GM18858 (cell line): ENCODE data around the gene NDUFS6.
"Not testable (repeated sequence)": the region's sequence is repeated elsewhere in the genome, so short reads cannot be mapped to it uniquely, and the experiment has no call there.

Source experiments
- ATAC-seq: cut with Tn5 transposase; IDR thresholded peaks from one replicate; pipeline ENCODE4 v1.9.1; 2021; ENCODE audit not compliant: unreplicated experiment

Gene NDUFS6

DNA sequence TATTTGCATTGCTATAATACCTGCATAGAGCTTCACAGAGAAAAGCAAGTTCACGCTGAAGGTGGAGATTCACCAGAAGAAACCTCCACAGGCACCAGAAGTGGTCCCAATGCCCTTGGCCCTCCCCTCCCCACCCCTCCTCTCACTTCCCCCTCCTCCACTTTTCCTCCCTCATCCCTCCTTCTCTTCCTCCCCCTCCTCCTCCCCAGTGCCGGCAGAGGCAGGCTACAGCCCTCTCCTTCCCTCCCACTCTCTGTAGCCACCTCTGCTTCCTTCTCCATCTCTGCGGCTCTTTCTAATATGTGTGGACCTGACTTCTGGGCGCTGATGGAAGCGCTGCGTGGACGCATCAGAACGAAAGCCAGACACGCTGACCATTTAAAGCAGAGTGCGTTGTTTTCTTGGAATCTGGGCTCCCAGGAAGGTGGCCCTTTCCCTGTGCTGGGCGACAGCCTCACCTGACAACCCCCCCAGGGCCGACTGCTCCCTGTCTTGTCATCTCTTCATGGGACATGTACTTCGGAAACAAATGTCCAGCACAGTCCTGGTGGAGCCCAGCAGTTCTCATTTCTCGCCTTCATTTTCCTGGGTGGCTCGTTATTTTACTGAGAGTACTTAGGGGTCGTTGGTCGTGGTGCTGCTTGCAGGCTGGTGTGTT, 29.5 kb downstream of the NDUFS6 start:
- no peak for ATAC-seq

DNA sequence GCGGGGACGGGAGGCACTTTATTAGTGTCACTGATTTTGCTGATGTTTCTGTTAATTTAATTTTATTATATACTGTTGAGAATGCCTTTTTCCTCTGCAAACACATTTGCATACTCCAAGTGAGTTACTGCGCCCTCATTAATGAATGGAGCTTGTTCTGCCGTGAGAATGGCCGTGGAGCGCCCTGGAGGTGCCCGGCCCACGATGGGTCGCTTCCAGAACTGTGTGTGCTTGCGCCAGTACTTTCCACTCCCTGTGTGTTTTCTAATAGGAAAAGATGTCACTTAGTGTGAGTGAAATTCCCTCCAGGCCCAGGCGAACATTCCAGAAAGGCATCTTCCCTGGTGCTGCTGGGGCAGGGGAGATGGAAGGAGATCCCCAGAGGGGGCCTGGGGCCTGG, 30.1 kb downstream of the NDUFS6 start:
- ATAC-seq, result no peak

DNA sequence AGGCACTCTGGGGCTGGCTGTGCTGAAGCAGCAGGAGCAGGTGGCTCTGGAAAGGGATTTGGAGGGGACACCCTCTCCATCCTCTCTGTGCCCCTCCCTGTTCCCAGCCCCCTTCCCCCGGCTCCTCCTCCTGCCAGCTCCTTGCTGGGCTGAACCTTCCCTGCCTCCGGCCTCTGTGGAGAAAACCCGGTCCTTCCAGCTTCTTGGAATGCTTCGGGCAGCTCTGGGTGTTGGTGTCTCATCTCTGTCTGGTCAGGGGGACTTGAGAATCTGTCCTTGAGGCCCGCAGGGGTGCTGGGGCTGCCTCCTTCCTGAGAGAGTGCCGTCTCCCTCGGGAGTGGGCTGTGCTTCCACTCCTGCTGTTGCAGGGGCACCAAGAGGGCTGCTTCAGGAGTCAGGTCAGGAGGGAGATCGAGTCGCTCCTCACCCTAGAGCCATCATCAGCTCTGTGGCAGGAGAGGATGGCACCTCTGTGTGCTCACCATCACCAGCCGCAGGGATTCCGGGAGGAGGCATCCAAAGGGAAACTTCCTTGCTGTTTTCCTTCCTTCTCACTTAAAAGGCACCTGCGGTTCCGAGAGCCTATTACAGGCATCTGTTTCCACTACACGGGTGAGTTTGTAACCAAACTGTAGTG, 30.6 kb downstream of the NDUFS6 start:
- ATAC-seq, result no peak

DNA sequence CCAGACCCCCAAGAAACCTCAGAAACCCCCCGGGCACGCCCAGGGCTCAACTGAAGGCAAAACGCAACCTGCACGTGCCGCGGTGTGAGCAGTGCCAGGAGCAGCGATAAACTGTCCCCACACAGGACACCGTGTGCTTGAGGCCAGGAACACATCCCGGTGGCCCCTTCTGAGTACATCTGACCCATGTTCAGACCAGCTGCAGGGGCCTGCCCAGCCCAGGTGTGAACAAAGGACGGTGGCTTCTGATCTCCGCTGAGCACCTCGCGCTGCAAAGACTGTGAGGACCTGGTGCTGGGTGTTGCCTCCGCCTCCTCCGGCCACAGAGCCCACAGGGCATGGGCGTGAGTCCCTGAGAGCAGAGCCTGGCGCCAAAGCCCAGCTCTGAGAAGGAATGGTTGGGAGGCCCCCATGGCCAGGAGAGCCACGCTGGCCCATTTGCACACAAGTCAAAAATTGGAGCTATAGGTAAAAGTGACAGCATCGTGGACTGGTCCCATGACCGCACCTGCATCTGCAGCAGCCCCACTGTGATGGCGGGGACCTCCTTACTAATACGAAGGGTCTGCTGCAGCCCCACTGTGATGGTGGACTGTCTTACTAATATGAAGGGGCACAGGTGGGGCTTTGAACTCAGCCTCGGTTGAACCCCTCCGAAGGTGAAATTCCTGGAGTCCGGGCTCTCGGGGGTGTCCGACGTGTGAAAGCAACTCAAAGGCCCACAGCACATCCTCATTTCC, 31.5 kb downstream of the NDUFS6 start:
- no peak for ATAC-seq

DNA sequence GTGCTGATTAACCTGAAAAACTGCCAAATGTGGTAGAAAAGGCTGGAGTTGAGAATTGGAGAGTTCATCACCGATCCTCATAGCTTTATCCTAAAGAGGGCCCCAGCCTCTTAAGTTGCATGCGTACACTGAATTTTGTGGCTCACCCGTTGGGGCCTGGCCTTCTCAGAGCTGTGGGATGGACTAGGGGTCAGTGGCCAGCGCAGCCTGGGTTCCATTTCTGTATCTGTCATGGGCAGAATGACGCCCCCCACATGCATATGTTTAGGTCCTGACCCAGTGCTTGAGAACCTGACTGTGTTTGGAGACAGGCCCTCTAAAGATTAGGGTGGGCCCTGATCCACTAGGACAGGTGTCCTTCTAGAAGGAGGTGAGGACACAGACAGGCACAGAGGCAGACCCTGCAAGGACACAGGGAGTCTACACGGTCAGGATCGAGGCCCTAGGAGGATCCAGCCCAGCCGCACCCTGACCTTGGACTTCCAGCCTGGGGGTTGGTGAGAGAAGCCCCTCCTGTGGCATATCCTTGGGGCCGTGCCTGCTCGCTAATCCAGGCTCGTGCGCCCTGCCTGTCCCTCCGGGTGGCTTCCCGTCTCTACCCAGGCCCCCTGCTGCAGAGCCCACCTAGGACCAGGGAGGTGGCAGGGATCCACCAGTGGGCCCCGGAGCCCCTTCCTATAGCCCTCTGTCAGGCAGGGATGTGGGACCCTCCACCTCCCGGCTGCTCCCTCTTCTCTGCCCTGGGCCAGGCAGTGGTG, 32.2 kb downstream of the NDUFS6 start:
- no peak for ATAC-seq

DNA sequence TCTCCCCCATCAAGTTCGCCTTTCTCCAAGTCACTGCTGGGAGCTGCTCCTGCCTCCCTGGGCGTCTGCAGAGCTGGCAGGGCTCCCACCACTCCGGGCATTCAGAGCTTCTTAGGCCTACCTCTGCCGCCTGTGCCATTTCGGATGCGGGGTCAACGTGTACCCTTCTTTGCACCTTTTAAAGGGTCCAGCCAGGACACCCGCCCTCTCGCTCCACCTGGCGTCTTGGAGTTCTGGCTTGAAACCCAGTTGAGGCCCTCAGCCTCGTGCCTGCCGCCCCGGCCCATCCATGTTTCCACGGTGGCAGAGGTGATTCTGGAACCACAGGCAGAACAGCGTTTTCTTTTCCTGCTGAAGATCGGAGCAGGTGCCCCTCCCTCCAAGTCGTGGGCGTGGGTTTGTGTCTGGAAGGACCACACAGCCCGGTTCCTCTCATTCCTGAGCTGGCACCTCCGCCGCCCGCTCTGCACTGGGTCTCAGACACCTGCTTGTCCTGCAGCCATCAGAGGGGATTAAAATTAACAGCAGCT, 32.9 kb downstream of the NDUFS6 start:
- ATAC-seq, result no peak

DNA sequence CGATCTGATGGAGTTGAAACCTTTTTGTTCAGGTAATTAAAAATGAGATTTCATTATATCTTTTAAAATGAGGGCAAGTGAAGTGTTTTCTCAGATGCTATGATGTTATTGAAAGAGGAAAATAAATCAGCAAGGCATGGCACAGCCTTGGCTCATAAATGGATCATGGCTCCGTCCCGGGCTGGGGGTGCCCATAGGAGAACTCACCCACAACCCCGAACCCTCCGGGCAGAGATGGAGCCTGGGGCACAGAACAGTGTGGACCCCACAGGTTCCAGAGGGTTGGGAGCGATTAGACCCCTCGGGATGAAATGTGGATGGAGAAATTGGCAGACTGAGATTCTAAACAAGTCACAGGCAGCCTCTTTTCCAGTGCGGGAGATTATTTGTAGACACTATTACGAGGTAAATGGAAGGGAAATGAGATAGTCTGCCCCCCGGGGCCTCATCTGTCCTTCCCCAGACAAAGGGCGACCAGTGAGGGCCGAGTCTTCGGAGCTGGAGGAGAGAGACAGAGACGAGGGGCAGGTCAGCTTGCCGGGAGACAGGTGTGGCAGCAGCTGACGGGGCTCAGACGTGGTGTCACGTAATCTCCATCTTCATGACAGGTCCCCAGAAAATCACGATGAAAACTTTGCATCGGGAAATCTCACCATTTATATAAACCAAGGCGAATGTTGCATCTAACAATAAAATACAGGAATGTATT, 33.7 kb downstream of the NDUFS6 start:
- ATAC-seq, result no peak

DNA sequence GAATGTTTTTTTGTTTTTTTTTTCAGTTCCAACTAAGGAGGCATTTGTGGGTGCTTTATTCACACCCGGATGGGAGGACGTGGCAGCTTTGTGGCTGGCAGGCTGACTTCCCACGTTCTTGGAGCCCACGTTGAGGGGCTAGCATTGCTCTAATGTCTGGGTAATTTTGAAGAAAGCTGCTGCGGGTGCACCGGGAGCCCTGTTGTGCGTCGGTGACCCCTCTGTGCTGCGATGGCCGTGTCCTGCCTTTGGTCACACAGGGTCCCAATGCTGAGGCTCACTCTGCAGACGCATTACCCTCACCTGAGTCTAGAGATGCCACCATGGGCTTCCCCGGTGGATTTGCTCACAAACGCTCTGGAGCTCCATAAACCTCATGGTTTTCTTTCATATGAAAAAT, 34.2 kb downstream of the NDUFS6 start:
- no peak for ATAC-seq

DNA sequence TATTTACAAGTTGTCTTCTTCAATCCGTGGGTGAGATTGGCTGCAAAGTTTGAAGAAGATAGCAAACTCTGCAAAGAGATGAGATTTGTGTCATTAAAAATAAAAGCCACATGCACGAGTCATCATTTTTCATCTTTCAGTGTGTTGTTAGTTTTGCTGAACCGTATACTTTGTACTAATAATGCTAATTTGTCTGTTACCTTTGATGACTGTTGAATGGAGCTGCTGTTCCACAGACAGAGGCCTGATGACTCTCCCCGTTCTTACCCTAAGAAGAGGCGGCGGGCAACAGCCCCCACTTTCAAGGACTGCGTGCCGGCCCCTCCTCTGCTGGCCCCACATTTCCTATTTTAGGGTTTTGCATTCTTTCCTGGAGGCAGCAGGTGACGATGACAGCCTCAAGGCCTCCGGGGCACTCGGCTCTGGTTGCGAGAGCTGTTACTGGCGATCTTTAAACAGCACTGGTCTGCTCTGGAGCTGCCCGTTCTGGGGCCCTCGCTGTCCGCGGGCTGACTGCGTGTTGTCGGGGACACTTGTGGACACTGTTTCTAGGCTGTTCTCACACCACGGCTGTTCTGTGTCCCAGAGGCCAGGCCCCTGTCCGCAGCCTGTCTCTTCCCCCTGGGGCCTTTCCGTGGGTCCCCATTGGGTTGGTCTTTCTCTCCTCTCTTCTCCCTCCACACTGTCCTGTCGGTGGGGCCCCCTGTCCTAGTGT, 35.1 kb downstream of the NDUFS6 start:
- no peak for ATAC-seq

DNA sequence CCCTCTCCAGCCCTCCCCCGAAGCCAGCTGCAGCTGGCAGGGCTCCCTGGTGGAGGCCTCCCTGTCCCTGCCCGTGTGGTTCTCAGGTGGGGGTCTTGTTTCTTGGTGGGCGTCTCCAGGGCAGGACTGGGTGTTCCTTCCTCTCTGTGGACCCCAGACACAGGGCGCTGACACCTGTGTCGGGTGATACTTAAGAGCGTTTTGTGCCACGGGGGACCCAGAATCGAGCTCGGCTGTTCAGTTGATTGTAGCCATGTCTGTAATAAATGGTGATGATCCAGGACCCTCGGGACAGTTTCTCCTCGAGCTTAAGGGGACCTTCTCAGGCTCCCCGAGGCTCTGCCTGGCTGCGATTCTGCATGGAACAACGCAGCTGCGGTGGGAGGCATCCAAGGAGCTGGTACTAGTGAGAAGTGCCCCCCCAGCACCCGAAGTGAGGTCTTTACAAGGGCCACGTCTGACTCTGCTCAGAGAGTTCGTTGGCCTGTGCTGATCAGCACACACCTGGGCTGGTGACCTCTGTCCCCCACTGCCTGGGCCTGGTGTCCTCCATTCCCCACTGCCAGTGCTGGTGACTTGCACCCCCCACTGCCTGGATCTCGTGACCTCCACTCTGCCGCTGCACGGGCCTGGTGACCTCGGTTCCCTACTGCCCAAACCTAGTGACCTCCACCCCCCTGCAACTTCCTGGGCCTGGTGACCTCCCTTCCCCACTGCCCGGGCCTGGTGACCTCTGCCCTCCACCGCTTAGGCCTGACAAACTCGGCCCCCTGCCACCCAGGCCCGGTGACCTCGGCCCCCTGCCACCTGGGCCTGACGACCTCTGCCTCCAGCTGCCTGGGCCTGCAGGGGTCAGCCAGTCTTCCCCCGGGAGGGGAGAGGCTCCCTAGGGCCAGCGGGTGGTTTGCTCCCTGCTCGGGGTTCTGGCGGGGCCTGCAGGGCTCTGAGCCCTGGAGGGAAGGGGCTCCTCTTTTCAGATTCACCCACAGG, 36.0 kb downstream of the NDUFS6 start:
- no peak for ATAC-seq

DNA sequence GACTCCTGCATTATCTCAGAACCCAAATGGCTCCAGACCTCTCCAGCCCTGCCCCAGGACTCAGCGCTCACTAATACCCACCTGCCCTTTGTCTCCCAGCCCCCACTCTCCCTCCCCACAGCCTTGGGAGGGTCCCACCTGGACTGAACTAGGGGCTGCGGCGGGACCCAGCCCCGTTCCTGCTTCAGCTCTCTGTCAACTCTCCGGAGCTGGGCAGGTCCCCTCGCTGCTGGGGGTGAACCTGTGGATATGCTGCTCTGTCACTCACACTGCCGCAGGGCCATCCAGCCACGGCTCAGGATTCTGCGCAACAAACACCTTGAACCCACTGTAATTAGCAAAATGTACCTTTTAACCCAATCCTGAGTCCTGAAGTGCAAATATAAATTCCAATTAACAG, 36.8 kb downstream of the NDUFS6 start:
- ATAC-seq, result no peak

DNA sequence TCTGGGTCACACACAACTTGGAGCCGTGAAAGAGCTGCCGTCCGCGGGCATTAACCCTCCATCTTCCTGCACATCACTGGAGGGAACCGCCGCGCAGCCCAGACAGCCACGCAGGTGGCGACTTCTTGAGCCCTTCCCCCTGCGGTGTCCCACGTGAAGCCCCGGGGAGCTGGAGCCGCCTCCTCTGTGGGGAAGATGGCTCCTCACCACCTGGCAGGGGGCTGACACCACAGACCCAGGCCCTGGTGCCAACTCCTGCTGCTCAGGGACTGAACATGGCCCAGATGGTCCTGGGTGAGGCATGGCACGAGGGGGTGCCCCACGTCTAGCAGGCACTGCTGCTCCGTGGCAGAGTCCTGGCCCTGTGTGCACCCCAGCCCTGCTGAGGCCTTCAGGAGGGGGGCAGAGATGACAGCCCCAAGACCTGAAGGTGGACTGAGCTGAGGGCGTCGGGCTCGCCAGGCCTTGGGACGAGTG, 38.9 kb downstream of the NDUFS6 start:
- no peak for ATAC-seq

DNA sequence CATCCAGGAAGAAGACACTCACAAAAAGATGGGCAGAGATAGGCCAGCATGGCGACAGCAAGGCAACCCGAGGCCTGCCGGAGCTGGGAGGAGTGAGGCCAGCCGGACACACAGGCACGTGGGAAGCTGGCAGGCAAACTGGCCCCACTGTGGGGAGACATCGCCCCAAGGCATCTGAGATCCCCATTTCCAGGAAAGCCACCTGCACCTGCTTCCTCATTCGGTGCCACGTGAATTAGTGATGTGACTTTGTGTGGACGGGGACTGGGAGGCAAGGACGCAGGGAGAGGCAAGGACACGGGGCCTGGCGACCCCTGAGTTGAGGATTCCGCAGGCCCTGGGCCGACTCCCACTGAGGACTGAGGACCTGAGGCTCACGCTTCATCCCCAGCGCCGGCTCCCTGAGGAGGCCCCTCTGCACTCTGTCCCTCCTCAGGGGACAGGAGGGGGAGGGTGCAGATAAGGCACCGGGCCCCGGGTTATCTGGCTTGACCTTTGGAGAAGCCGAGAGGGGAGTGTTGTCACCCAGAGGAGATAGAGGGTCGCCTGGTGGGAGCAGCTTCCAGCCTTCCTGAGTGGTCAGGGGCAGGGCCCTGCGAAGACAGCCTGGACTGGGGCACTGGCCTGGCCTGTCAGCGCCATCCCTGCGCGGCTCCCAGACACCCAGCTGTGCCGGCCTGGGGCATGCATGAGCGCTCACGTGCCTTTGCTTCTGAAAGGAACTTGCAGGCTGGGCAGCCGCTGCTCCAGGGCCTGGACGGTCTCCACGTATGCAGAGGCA, 39.7 kb downstream of the NDUFS6 start:
- no peak for ATAC-seq

DNA sequence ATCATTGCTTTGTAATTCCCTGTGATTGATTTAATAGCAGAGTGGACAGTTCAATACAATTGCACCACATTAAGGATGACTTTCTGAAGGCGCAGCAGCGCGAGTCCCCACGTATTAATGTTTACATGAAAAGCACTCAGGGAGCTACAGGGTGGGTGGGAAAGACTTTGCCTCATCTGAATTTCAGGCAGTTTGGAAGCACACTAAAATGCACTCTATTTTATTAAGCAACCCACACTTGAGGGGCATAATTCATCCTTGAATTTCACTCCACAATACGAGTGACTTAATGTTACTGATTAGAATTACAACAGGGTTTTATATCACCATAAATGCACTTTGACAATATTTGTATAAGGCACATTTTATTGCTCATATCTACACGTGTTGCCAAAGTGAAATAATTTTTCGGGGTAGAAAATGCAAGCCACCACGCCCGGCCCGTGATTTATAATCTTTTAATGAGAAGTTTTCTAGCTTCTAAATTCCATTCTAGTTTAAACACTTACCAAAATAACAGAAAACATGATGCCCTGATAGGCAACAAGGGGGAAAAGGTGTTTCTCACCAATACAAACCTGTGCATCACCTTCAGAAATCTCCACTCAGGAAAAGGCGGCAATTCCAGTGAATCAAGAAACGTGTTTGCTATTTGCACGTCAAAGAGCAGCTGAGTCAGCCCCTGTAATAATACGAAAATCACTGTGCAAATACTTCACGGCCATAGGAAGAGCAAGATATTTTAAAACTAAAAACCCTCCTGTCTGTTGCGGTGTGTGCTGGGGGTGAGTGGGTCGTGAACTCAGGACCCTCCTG, 41.0 kb downstream of the NDUFS6 start:
- ATAC-seq, result no peak

DNA sequence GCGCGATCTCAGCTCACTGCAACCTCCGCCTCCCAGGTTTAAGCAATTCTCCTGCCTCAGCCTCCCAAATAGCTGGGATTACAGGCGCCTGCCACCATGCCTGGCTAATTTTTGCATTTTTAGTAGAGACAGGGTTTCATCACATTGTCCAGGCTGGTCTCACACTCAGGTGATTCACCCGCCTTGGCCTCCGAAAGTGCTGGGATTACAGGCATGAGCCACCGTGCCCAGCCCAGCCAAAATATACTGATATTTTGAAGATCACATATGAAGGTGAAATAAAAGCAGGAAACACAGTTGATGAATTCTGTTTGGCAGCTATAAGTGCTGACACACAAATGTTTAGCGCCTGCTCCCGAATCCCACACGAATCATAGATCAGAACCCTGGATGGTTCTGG, 42.6 kb downstream of the NDUFS6 start:
- not testable (repeated sequence) for ATAC-seq

DNA sequence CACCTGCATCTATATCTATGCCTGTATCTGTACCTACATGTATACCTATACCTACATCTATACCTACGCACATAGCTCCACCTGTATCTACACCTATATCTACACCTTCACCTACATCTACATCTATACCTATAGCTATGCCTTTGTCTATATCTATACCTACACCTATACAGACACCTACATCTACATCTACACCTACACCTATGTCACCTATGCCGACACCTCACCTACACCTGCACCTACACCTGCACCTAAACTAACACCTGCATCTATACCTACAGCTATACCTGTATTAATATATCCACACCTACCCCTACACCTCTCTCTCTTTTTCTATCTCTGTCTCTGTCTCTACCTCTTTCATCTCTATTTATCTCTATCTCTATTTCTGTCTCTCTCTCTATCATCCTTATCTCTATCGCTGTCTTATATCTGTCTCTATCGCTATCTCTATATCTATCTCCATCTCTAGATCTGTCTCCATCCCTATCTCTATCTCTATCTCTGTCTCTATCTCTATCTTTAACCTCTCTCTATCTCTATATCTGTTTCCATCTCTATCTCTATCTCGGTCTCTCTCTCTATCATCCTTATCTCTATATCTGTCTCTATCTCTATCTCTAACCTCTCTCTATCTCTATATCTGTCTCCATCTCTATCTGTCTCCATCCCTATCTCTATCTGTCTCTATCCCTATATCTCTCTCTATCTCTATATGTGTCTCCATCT, 43.7 kb downstream of the NDUFS6 start:
- no peak for ATAC-seq
